Measurements from ENCODE around the gene IL17C.

Gene IL17C

GRCh38 chr16:88595101-88595500 is 43.3 kb upstream of the IL17C start:
- no peak overlapping the region for H3K4me3 ChIP-seq
- DNase-seq (ENCODE audit: low spot score), result no peak
- TF ChIP-seq, protein P1, sequence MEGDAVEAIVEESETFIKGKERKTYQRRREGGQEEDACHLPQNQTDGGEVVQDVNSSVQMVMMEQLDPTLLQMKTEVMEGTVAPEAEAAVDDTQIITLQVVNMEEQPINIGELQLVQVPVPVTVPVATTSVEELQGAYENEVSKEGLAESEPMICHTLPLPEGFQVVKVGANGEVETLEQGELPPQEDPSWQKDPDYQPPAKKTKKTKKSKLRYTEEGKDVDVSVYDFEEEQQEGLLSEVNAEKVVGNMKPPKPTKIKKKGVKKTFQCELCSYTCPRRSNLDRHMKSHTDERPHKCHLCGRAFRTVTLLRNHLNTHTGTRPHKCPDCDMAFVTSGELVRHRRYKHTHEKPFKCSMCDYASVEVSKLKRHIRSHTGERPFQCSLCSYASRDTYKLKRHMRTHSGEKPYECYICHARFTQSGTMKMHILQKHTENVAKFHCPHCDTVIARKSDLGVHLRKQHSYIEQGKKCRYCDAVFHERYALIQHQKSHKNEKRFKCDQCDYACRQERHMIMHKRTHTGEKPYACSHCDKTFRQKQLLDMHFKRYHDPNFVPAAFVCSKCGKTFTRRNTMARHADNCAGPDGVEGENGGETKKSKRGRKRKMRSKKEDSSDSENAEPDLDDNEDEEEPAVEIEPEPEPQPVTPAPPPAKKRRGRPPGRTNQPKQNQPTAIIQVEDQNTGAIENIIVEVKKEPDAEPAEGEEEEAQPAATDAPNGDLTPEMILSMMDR (IDR thresholded peaks at IDR 0.05), result no peak
- no peak overlapping the region for H3K27ac ChIP-seq

DNA sequence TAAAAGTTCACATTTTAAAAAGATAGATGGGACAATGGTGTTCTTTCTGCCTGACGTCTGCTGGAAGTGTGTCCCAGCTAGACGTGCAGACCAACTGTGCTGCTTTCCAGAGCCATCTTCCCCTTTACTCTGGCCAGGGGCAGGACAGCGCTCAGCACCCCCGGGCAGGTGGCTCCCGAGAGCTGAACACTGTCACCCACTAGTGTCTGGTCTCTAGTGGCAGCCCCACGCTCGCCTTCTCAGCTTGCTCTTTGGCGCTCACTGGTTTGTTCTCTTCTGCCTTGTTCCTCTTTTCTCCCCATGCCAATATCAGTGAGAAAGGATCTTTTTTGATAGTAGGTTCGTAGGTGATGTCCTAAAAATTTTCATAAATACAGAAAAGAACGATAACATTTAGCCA is 42.5 kb upstream of the IL17C start:
- DNase-seq (ENCODE audit: low spot score), result no peak
- Histone ChIP-seq H3K27ac (no peak overlapping the region), H3K4me3 (no peak overlapping the region)
- TF ChIP-seq, protein P1 (IDR thresholded peaks at IDR 0.05), result no peak

DNA sequence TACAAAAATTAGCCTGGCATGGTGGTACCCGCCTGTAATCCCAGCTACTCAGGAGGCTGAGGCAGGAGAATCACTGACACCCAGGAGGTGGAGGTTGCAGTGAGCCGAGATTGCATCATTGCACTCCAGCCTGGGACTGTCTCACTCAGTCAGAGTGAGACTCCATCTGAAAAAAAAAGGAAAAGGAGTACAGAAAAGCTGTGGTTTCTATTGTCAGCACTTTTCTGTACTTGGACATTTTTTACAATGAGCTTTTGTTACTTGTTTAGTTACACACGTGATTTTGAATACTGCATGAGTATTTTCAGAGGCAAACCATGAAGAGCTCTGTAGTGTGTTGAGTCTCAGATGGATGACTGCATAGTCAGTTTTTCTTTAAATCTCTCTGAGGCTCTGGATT is 41.9 kb upstream of the IL17C start:
- no peak for DNase-seq (ENCODE audit: low spot score)
- H3K27ac ChIP-seq, result peak overlapping the region in 1 of 2 donors; percentile 37
- TF ChIP-seq, protein P1 (IDR thresholded peaks at IDR 0.05), result no peak

DNA sequence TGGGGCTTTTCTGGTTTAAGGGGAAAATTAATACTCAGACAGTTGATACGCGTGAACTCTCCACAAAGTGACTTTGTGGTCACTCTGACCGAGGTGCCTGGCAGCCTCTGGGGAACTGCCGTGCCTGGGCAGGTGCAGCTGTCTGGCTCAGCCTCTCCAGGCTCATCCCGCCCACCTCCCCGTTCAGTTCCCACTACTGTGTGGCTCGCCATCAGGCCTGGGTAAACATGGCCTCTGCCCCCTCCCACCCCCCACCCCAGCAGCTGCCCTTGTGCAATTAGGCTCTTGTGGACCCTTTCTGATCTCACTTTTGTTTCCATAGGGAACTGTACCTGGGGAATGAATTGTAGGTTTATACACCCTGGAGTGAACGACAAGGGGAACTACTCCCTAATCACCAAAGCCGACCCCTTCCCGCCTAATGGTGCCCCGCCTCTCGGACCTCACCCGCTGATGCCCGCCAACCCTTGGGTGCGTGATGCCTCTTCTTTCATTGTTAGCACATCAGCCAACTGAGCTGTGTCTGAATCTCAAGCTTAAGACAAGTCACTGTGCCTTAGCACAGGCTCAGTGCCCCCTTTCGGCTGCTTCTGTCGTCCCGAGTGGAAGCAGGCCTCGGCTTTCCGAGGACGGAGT is 40.4 kb upstream of the IL17C start:
- Histone ChIP-seq H3K4me3 (no peak overlapping the region), H3K27ac (peak overlapping the region in 1 of 2 donors; percentile 83)
- TF ChIP-seq, protein P1 (IDR thresholded peaks at IDR 0.05), result no peak
- DNase-seq (ENCODE audit: low spot score), result no peak

More for the DNA sequence above, 41.9 kb upstream of the IL17C start:
- H3K4me3 ChIP-seq, result no peak overlapping the region

DNA sequence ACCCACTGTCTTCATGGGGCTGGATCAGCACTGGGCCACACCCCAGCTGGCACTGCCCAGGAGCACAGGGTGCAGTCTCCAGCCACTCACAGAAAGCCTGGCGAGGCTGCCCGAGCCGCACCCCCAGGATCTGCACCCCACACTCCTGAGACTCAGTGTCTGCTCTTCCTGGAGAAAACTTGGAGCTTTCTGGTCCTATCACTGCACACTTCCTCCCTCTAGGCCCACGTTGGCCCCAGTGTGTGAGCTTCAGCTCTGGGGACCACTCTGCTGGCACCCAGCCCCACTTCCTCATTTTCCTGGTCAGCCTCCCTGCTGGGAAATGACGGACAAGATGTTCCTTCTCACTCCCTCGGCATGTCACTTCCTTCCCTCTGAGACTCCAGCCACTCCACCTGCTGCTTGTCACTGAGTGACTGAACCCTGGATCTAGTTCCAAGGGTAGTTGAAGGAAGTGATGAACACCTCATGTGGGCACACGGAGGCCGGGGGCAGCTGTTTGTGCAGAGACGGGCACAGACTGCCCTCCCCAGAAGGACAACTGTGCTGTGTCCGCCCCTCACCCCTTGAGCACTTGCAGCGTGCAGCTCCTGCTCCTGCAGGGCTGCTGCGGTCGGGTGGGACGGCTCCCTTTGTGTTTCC is 39.2 kb upstream of the IL17C start:
- no peak overlapping the region for H3K4me3 ChIP-seq
- TF ChIP-seq, protein P1 (IDR thresholded peaks at IDR 0.05), result no peak
- H3K27ac ChIP-seq, result peak overlapping the region in 1 of 2 donors; percentile 83
- DNase-seq (ENCODE audit: low spot score), result no peak

DNA sequence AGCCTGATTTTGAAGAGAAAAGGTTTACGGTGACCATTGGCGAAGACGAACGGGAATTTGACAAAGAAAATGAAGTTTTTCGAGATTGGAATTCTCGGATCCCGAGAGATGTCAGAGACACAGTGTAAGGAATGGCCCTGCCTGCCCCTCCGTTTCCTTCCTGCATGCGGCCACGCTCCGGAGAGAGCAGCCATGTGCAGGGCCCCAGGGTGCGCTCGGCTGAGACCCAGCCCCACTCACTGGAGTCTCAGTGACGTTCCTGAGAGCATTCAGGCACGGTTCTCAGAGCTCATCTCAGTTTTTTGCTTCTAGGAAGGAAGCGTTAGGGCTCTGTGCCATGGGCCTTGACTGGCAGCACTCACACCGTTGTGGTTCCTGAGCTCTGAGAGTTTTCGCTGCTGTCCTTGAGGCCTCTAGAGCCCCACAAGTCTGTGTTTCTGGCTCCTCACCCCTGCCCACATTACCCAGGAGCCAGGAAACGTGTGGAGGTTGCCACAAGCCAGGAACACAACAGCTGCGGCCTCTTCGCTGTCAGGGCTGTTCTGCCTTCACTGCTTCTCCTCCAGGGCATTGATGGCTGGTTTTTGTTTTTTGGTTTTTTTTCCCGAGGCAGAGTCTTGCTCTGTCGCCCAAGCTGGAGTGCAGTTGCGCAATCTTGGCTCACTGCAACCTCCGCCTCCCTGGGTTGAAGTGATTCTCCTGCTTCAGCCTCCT is 38.4 kb upstream of the IL17C start:
- DNase-seq (ENCODE audit: low spot score), result no peak
- H3K27ac ChIP-seq, result peak overlapping the region in 1 of 2 donors; percentile 77
- TF ChIP-seq, protein P1 (IDR thresholded peaks at IDR 0.05), result no peak
- H3K4me3 ChIP-seq, result no peak overlapping the region

All from coronary artery (tissue), 2 donors.